CD14-positive monocyte (primary cell): ENCODE data around the gene ZNF593. TPM values are rescaled to one million over a fixed set of nuclear protein-coding genes. Genes with fewer than 3 reads are reported as not detected.
A peak's percentile ranks its signal among the peaks of the same experiment; 100 is the strongest.

ENCODE experiments used
- DNase-seq, 3 donors: peaks; one replicate each; pipeline ENCODE4 v3.0.0-alpha.2; 2011 to 2022
- H2AFZ ChIP-seq: 2 replicates; pipeline ENCODE4 v1.6.0; 2012; ENCODE audit warnings: mild to moderate bottlenecking, low read depth, low read length, inconsistent platforms; ENCODE audit not compliant: insufficient read depth, poor library complexity, severe bottlenecking
- H3K27ac ChIP-seq, 2 donors: 1 replicate in 1 of 2; 2 replicates in 1 of 2; pipeline ENCODE4 v1.5.1; 2012 to 2013; ENCODE audit warnings: low read length in 2 of 2, control low read depth in 1 of 2, inconsistent platforms in 1 of 2, low read depth in 1 of 2, mild to moderate bottlenecking in 1 of 2
- H3K27me3 ChIP-seq, 2 donors: one replicate each; pipeline versions ENCODE4 v1.6.0 to v1.6.1; 2011 to 2013; ENCODE audit warnings: low read length in 2 of 2; ENCODE audit not compliant: control insufficient read depth in 2 of 2, insufficient read depth in 2 of 2
- H3K36me3 ChIP-seq, 2 donors: replicated peaks in 1 of 2; 1 replicate in 1 of 2; 2 replicates in 1 of 2; pipeline versions ENCODE4 v1.5.1 to v1.6.1; 2012 to 2013; ENCODE audit warnings: low read length in 2 of 2, control low read depth in 1 of 2, inconsistent platforms in 1 of 2, mild to moderate bottlenecking in 1 of 2; ENCODE audit not compliant: insufficient read depth in 2 of 2, control insufficient read depth in 1 of 2
- H3K4me1 ChIP-seq, 2 donors: 1 replicate in 1 of 2; 2 replicates in 1 of 2; pipeline versions ENCODE4 v1.5.1 to v1.6.1; 2012 to 2013; ENCODE audit warnings: low read length in 2 of 2, control low read depth in 1 of 2, inconsistent platforms in 1 of 2, mild to moderate bottlenecking in 1 of 2, moderate library complexity in 1 of 2; ENCODE audit not compliant: insufficient read depth in 2 of 2, control insufficient read depth in 1 of 2
- H3K4me2 ChIP-seq: replicated peaks from 2 replicates; pipeline ENCODE3; 2012; ENCODE audit warnings: low read length, moderate library complexity, mild to moderate bottlenecking; ENCODE audit not compliant: poor library complexity, severe bottlenecking; ENCODE audit errors: extremely low read depth
- H3K4me3 ChIP-seq, 3 experiments: fragments of 200-600 bp in 1 of 3; sonication (generic) in 1 of 3; replicated peaks in 1 of 3; 1 replicate in 2 of 3; 2 replicates in 1 of 3; pipeline ENCODE4 v1.5.1; 2011 to 2013; ENCODE audit warnings: low read length in 3 of 3, mild to moderate bottlenecking in 3 of 3, control low read depth in 2 of 3, low read depth in 2 of 3, inconsistent platforms in 1 of 3, moderate library complexity in 1 of 3
- H3K79me2 ChIP-seq: 2 replicates; pipeline ENCODE4 v1.6.0; 2012; ENCODE audit warnings: mild to moderate bottlenecking, control low read depth, inconsistent platforms, low read length, moderate library complexity; ENCODE audit not compliant: insufficient read depth
- H3K9ac ChIP-seq: 2 replicates; pipeline ENCODE4 v1.6.0; 2017; ENCODE audit warnings: low read length, mild to moderate bottlenecking; ENCODE audit not compliant: insufficient read depth, poor library complexity, severe bottlenecking
- H3K9me3 ChIP-seq, 2 donors: replicated peaks in 1 of 2; 1 replicate in 1 of 2; 2 replicates in 1 of 2; pipeline versions ENCODE4 v1.5.1 to v1.6.1; 2012 to 2013; ENCODE audit warnings: low read length in 2 of 2, control low read depth in 1 of 2; ENCODE audit not compliant: control insufficient read depth in 1 of 2, insufficient read depth in 1 of 2
- H4K20me1 ChIP-seq: 2 replicates; pipeline ENCODE4 v1.6.0; 2012; ENCODE audit warnings: mild to moderate bottlenecking, low read length, control low read depth, moderate library complexity; ENCODE audit not compliant: insufficient read depth
- H3K27ac Mint-ChIP-seq, 7 donors: one replicate each; pipeline ENCODE4 v1.8.0; 2020; ENCODE audit warnings: mild to moderate bottlenecking in 7 of 7, mixed read lengths in 7 of 7, moderate library complexity in 6 of 7, inconsistent platforms in 2 of 7
- H3K27me3 Mint-ChIP-seq, 3 donors: one replicate each; pipeline ENCODE4 v1.8.0; 2021 to 2022; ENCODE audit warnings: low read depth in 3 of 3, mild to moderate bottlenecking in 3 of 3, mixed read lengths in 3 of 3, moderate library complexity in 3 of 3, inconsistent platforms in 1 of 3
- H3K36me3 Mint-ChIP-seq, 2 donors: one replicate each; pipeline ENCODE4 v1.8.0; 2020; ENCODE audit warnings: mixed read lengths in 2 of 2, inconsistent platforms in 1 of 2, mild to moderate bottlenecking in 1 of 2
- H3K4me1 Mint-ChIP-seq: one replicate; pipeline ENCODE4 v1.8.0; 2020; ENCODE audit warnings: mild to moderate bottlenecking, mixed read lengths
- H3K4me3 Mint-ChIP-seq, 2 donors: one replicate each; pipeline ENCODE4 v1.8.0; 2020; ENCODE audit warnings: mild to moderate bottlenecking in 2 of 2, mixed read lengths in 2 of 2, moderate library complexity in 1 of 2
- H3K9me3 Mint-ChIP-seq, 7 donors: one replicate each; pipeline ENCODE4 v1.8.0; 2020 to 2022; ENCODE audit warnings: mixed read lengths in 7 of 7, mild to moderate bottlenecking in 6 of 7, moderate library complexity in 6 of 7, inconsistent platforms in 2 of 7
- CTCF ChIP-seq: fragments of 200-600 bp; IDR thresholded peaks from one replicate; pipeline ENCODE4 v1.8.0; 2022; ENCODE audit warnings: antibody characterized with exemption, mild to moderate bottlenecking
- WGBS: methylation state at CpG from one replicate; pipeline ENCODE4 v1.1.5; 2013; ENCODE audit warnings: missing lambda C conversion rate; ENCODE audit not compliant: insufficient coverage; 5-methylcytosine and 5-hydroxymethylcytosine counted together
- intact Hi-C, 2 donors: fragments of 100-400 bp; cut with micrococcal nuclease; formaldehyde crosslinking; loops; one replicate each; pipeline versions ENCODE4 v1.15.0 to v1.15.1; 2023
- polyA plus RNA-seq, 3 donors: library from polyadenylated mRNA; depleted of rRNA in 1 of 3; unstranded in 2 of 3; stranded (reverse) in 1 of 3; fragments of 300-500 nt in 2 of 3; fragments of >200 nt in 1 of 3; fragmentation: Illumina TruSeq in 2 of 3; gene quantifications; 1 replicate in 2 of 3; 2 replicates in 1 of 3; pipeline ENCODE4 v1.2.3, GENCODE V29; 2012 to 2021

Gene ZNF593
- polyA plus RNA-seq, 3 donors = 23.6 to 36.5 (median 27.8) TPM

- Mint-ChIP-seq H3K27me3 (peaks cover 71 to 79% (median 76%) of the 10 kb centered on the region in 3 donors), H3K4me3 (peak overlapping the region in 1 of 2 donors; percentile 61), H3K36me3 (peaks cover 0 to 2% of the 10 kb centered on the region in 2 donors), H3K27ac (peak overlapping the region in 1 of 7 donors; percentile 49), H3K4me1 (peaks cover 29% of the 10 kb centered on the region), H3K9me3 (peaks cover 0 to 11% (median 0%) of the 10 kb centered on the region in 7 donors)
- Histone ChIP-seq H2AFZ (no peak overlapping the region), H3K4me2 (no peak overlapping the region), H3K27ac (no peak overlapping the region), H3K79me2 (no peaks in the 10 kb centered on the region), H3K9ac (no peak overlapping the region), H3K4me3 (no peak overlapping the region), H4K20me1 (no peaks in the 10 kb centered on the region), H3K9me3 (no peaks in the 10 kb centered on the region), H3K27me3 (peaks cover 18 to 68% of the 10 kb centered on the region in 2 donors), H3K36me3 (no peaks in the 10 kb centered on the region), H3K4me1 (peaks cover 23 to 38% of the 10 kb centered on the region in 2 donors)
- TF ChIP-seq CTCF = no peak
- DNase-seq = no peak
- 100% methylated on average over 1 of the region's 4 CpGs for WGBS
- intact Hi-C loops = loop anchor here in 1 of 2 donors (5.0 kb wide), 2 partner anchors 37 to 52 kb away; no protein-coding TSS in a partner anchor
These were observed 10.0 kb upstream of the ZNF593 start for GRCh38 chr1:26159743-26160039.

DNA sequence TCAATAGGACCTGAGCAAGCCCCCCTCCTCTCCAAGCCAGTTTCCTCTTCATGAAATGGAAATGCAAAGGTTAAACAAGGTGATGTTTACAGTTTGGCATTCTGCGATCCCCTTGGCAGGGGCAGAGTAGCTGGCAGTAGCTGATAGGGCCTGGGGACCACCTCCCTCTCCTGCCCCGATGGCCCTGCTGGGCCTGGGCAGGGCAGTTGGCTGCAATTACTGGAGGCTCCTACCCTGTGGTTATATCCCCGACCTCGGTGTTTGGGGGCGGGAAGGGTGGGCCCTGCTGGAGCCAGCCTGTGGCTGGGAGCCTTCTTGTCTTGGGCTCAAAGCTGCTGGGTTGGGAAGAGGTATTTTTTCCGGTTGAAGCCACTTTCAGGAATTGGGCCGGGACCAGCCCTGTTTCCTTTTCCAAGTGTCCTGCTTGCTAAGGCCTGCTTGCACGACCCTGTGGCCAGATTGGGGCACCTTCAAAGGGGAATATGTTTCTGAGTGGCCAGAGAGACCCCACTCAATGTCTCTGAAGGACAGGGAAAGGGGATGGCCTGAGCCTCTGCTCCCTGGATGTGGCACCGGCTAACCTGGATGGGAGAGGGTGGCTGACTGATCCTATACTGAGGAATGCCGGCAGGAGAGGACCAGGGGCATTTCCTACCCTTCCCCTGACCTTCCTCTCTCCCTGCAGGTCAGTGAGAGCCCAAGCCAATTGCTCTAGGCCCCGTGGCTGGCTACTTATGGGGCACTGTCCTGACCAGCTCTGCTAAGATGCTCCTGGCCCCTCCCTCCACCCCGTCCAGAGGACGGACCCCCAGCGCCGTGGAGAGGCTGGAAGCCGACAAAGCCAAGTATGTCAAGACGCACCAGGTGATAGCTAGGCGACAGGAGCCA lies 8.9 kb upstream of the ZNF593 start:
- H3K9ac ChIP-seq = peak overlapping the region; percentile 40
- Mint-ChIP-seq H3K27ac (peak overlapping the region in 1 of 7 donors; percentile 70), H3K4me3 (peak overlapping the region in 1 of 2 donors; percentile 85), H3K36me3 (peaks cover 0 to 2% of the 10 kb centered on the region in 2 donors), H3K9me3 (peaks cover 0 to 8% (median 0%) of the 10 kb centered on the region in 7 donors), H3K27me3 (peaks cover 70 to 79% (median 71%) of the 10 kb centered on the region in 3 donors), H3K4me1 (peaks cover 23% of the 10 kb centered on the region)
- WGBS = 68% methylated on average over 17 of the region's 18 CpGs
- peak overlapping the region; percentile 88 for H3K4me2 ChIP-seq
- no peak for DNase-seq
- H3K79me2 ChIP-seq = no peaks in the 10 kb centered on the region
- H3K4me1 ChIP-seq = peaks cover 22 to 31% of the 10 kb centered on the region in 2 donors
- TF ChIP-seq CTCF = no peak
- H2AFZ ChIP-seq = peak overlapping the region; percentile 85
- peak overlapping the region in 1 of 3 experiments; percentile 75 for H3K4me3 ChIP-seq
- H3K27ac ChIP-seq = no peak overlapping the region
- no peaks in the 10 kb centered on the region for H3K36me3 ChIP-seq
- no peaks in the 10 kb centered on the region for H3K9me3 ChIP-seq
- no peaks in the 10 kb centered on the region for H4K20me1 ChIP-seq
- intact Hi-C loops = loop anchor here in 1 of 2 donors (5.0 kb wide), 2 partner anchors 38 to 53 kb away; no protein-coding TSS in a partner anchor
- peaks cover 15 to 66% of the 10 kb centered on the region in 2 donors for H3K27me3 ChIP-seq
